Measurements from ENCODE around the gene C20orf144.

- TF ChIP-seq CTCF (IDR thresholded peaks at IDR 0.05), result no peak
- TF ChIP-seq EP300 (IDR thresholded peaks at IDR 0.05), result no peak
Measured at GRCh38 chr20:33660685-33661058, 1.5 kb upstream of the C20orf144 start.
